ENCODE results near the gene SLC25A33. TPM values are rescaled to one million over a fixed set of nuclear protein-coding genes. Genes with fewer than 3 reads are reported as not detected.

Gene SLC25A33
- polyA plus RNA-seq, 1 donor (not counting 4 experiments of a cell fraction or from before 2014, with no cell fraction given): 4.5 TPM

DNA sequence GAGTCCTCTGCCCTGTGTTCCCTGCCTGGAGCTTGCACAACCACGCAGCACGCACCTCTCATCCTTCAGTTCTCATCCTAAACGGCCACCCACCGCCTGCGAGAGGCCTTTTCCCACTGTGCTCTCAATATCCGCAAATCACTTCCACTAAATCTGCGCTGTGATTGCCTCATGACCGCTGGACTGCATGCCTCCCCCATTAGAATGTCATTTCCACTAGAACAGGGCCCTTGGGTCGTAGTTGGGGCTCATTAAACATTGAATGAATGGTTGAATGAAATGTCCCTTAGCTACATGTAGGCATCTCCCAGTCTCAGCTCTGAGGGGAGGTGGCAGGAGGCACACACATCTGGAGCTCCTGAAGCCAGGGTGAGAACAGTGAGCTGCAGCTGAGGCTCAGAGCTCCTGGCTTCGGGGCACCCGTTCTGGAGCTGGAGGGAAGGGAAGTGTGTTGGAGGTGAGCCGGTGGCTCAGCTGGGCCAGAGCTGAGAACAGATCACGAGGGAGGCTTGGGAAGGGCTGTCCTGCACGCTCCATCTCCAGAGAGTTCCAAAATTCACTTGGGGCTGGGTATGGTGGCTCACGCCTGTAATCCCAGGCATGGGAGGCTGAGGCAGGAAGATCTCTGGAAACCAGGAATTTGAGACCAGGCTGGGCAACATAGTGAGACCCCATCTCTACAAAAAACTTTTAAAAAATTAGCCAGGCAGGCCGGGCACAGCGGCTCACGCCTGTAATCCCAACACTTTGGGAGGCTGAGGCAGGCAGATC, 79.8 kb downstream of the SLC25A33 start:
- H3K9ac ChIP-seq (ENCODE audit: control insufficient read depth, extremely low read depth, insufficient read depth, low read length): no peak overlapping the region
- no peak overlapping the region for H3K27ac ChIP-seq (ENCODE audit: control insufficient read depth, insufficient read depth, low read length)
- no peak for TF ChIP-seq EZH2 (IDR thresholded peaks at IDR 0.05; ENCODE audit: low read length)
- TF ChIP-seq, protein P1, sequence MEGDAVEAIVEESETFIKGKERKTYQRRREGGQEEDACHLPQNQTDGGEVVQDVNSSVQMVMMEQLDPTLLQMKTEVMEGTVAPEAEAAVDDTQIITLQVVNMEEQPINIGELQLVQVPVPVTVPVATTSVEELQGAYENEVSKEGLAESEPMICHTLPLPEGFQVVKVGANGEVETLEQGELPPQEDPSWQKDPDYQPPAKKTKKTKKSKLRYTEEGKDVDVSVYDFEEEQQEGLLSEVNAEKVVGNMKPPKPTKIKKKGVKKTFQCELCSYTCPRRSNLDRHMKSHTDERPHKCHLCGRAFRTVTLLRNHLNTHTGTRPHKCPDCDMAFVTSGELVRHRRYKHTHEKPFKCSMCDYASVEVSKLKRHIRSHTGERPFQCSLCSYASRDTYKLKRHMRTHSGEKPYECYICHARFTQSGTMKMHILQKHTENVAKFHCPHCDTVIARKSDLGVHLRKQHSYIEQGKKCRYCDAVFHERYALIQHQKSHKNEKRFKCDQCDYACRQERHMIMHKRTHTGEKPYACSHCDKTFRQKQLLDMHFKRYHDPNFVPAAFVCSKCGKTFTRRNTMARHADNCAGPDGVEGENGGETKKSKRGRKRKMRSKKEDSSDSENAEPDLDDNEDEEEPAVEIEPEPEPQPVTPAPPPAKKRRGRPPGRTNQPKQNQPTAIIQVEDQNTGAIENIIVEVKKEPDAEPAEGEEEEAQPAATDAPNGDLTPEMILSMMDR (optimal IDR thresholded peaks at IDR 0.05 in 1 of 3, IDR thresholded peaks at IDR 0.05 in 1 of 3, conservative IDR thresholded peaks at IDR 0.05 in 1 of 3; ENCODE audit: extremely low read depth in 1 of 3, insufficient read depth in 2 of 3, low read length in 3 of 3): no peak
- no peak for DNase-seq (ENCODE audit: low read depth, low spot score)
- H3K79me2 ChIP-seq (ENCODE audit: control insufficient read depth, insufficient read depth, low read length): no peaks in the 10 kb centered on the region
- H3K4me2 ChIP-seq (ENCODE audit: control insufficient read depth, extremely low read depth, insufficient read depth, low read depth, low read length): no peak overlapping the region
- no peak for FAIRE-seq
- no peaks in the 10 kb centered on the region for H3K9me3 ChIP-seq (ENCODE audit: control insufficient read depth, low read depth, low read length)
- H3K4me1 ChIP-seq (ENCODE audit: control insufficient read depth, extremely low read depth, insufficient read depth, low read length): no peaks in the 10 kb centered on the region
- H3K27me3 ChIP-seq (ENCODE audit: control insufficient read depth, extremely low read depth, insufficient read depth, low read length): peaks cover 4% of the 10 kb centered on the region
- dilution Hi-C loops (cut with MboI; ENCODE audit: extremely low pct_ligation_motif_present, low sequenced_read_pairs): no loop called here
- no peak overlapping the region for H3K4me3 ChIP-seq (ENCODE audit: control insufficient read depth in 2 of 3, extremely low read depth in 1 of 3, insufficient read depth in 2 of 3, low read depth in 1 of 3, low read length in 3 of 3)
- H3K36me3 ChIP-seq (ENCODE audit: control insufficient read depth in 2 of 2, extremely low read depth in 1 of 2, insufficient read depth in 2 of 2, low read length in 2 of 2): no peaks in the 10 kb centered on the region
- H3K9me1 ChIP-seq (ENCODE audit: control insufficient read depth, extremely low read depth, insufficient read depth, low read length): no peaks in the 10 kb centered on the region
- H4K20me1 ChIP-seq (ENCODE audit: control insufficient read depth, extremely low read depth, insufficient read depth, low read length): no peaks in the 10 kb centered on the region
- no peak overlapping the region for H2AFZ ChIP-seq (ENCODE audit: control insufficient read depth, low read length)

DNA sequence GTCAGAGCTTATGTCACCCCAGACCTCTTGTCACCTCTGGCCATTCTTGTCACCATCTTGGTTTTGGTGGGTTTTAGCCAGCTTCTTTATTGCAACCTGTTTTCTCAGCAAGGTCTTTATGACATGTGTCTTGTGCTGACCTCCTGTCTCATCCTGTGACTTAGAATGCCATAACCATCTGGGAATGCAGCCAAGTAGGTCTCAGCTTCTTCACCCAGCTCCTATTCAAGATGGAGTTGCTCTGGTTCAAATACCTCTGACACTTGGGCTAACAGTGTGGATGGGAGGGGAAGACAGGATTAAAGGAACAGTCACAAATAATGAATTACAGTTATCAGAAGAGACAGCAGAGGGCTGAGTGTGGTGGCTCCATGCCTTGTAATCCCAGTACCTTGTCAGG, 81.8 kb downstream of the SLC25A33 start:
- H3K9me3 ChIP-seq (ENCODE audit: control insufficient read depth, low read depth, low read length): no peaks in the 10 kb centered on the region

More for the DNA sequence above, 81.8 kb downstream of the SLC25A33 start:
- no peak for TF ChIP-seq EZH2 (IDR thresholded peaks at IDR 0.05; ENCODE audit: low read length)
- TF ChIP-seq, protein P1 (optimal IDR thresholded peaks at IDR 0.05 in 1 of 3, IDR thresholded peaks at IDR 0.05 in 1 of 3, conservative IDR thresholded peaks at IDR 0.05 in 1 of 3; ENCODE audit: extremely low read depth in 1 of 3, insufficient read depth in 2 of 3, low read length in 3 of 3): no peak
- dilution Hi-C loops (cut with MboI; ENCODE audit: extremely low pct_ligation_motif_present, low sequenced_read_pairs): no loop called here
- H3K27ac ChIP-seq (ENCODE audit: control insufficient read depth, insufficient read depth, low read length): no peak overlapping the region
- H3K36me3 ChIP-seq (ENCODE audit: control insufficient read depth in 2 of 2, extremely low read depth in 1 of 2, insufficient read depth in 2 of 2, low read length in 2 of 2): no peaks in the 10 kb centered on the region
- no peak overlapping the region for H3K4me3 ChIP-seq (ENCODE audit: control insufficient read depth in 2 of 3, extremely low read depth in 1 of 3, insufficient read depth in 2 of 3, low read depth in 1 of 3, low read length in 3 of 3)
- no peaks in the 10 kb centered on the region for H3K9me1 ChIP-seq (ENCODE audit: control insufficient read depth, extremely low read depth, insufficient read depth, low read length)
- no peaks in the 10 kb centered on the region for H4K20me1 ChIP-seq (ENCODE audit: control insufficient read depth, extremely low read depth, insufficient read depth, low read length)
- no peaks in the 10 kb centered on the region for H3K79me2 ChIP-seq (ENCODE audit: control insufficient read depth, insufficient read depth, low read length)
- H3K4me1 ChIP-seq (ENCODE audit: control insufficient read depth, extremely low read depth, insufficient read depth, low read length): peaks cover under 1% of the 10 kb centered on the region
- H2AFZ ChIP-seq (ENCODE audit: control insufficient read depth, low read length): no peak overlapping the region
- no peak for DNase-seq (ENCODE audit: low read depth, low spot score)
- H3K4me2 ChIP-seq (ENCODE audit: control insufficient read depth, extremely low read depth, insufficient read depth, low read depth, low read length): no peak overlapping the region
- H3K27me3 ChIP-seq (ENCODE audit: control insufficient read depth, extremely low read depth, insufficient read depth, low read length): peaks cover 6% of the 10 kb centered on the region
- H3K9ac ChIP-seq (ENCODE audit: control insufficient read depth, extremely low read depth, insufficient read depth, low read length): no peak overlapping the region
- no peak for FAIRE-seq
